ENCODE results near the gene COL21A1. TPM values are rescaled to one million over a fixed set of nuclear protein-coding genes. Genes with fewer than 3 reads are reported as not detected.

Gene COL21A1
- total and polyA plus RNA-seq, 2 of the 13 experiments (the other 11 are each of a cell fraction or from before 2014, with no cell fraction given) = 0.13 TPM; not detected in 1

GRCh38 chr6:56026455-56027180 lies 220.8 kb downstream of the COL21A1 start:
- in situ Hi-C loops (cut with HindIII; ENCODE audit: extremely low pct_ligation_motif_present, low pct_unique_long_range_greater_than_20kb) = no loop called here
- ATAC-seq = no peak

GRCh38 chr6:56025795-56026194 lies 221.6 kb downstream of the COL21A1 start:
- ATAC-seq = no peak
- BruUV-seq (replicated peaks) = no TSS peak
- H3K9ac ChIP-seq (ENCODE audit: insufficient read depth, low read depth, low read length) = no peak overlapping the region
- TF ChIP-seq RBFOX2 (IDR thresholded peaks at IDR 0.05; ENCODE audit: low read depth, low read length) (no peak), ZNF790 (CRISPR knock-in tag; IDR thresholded peaks at IDR 0.05; ENCODE audit: borderline replicate concordance) (no peak), RORA (CRISPR knock-in tag; IDR thresholded peaks at IDR 0.05) (no peak), AGO2 (optimal IDR thresholded peaks at IDR 0.05; ENCODE audit: low read depth, low read length) (no peak), FOXP1 (IDR thresholded peaks at IDR 0.05) (no peak), FOXP1 (CRISPR knock-in tag; IDR thresholded peaks at IDR 0.05) (no peak), CTCF (CRISPR knock-in tag; IDR thresholded peaks at IDR 0.05) (no peak)

More at GRCh38 chr6:56026455-56027180, 220.8 kb downstream of the COL21A1 start:
- intact Hi-C loops (cut with micrococcal nuclease; ENCODE audit: unreplicated experiment) = no loop called here
- no peak overlapping the region for H3K9ac ChIP-seq (ENCODE audit: insufficient read depth, low read depth, low read length)
- 36% methylated on average over 2 of the region's 2 CpGs for WGBS (ENCODE audit: low lambda C conversion rate)
- no peaks in the 10 kb centered on the region for H3K9me3 ChIP-seq (ENCODE audit: low read length)
- FAIRE-seq = no peak
- no peaks in the 10 kb centered on the region for H3K36me3 ChIP-seq (replicated peaks in 1 of 2; ENCODE audit: control insufficient read depth in 1 of 2, insufficient read depth in 2 of 2, low read length in 2 of 2)
- CTCF ChIA-PET (ENCODE audit: low intra/inter-chr PET ratio, low total read pairs) = no interaction called here
- POLR2A ChIA-PET = no interaction called here
- H3K27ac ChIP-seq (ENCODE audit: extremely low read length, insufficient read depth, low read length) = no peak overlapping the region
- no TSS peak for BruUV-seq (replicated peaks)
- H3K27me3 ChIP-seq (ENCODE audit: control insufficient read depth in 1 of 2, insufficient read depth in 2 of 2, low read length in 2 of 2) = no peaks in the 10 kb centered on the region
- TF ChIP-seq ZFP90 (CRISPR knock-in tag; IDR thresholded peaks at IDR 0.05; ENCODE audit: borderline replicate concordance) = no peak
- peak; percentile 90 for TF ChIP-seq MNT (IDR thresholded peaks at IDR 0.05)
- no peak for TF ChIP-seq SMARCC2 (IDR thresholded peaks at IDR 0.05)
- no peak for TF ChIP-seq ZNF816 (CRISPR knock-in tag; IDR thresholded peaks at IDR 0.05; ENCODE audit: borderline replicate concordance)
- DNase-seq (ENCODE audit: low spot score) = no peak
- H4K20me1 ChIP-seq (ENCODE audit: insufficient read depth, low read length) = no peaks in the 10 kb centered on the region
- H3K4me3 ChIP-seq (replicated peaks in 1 of 3; ENCODE audit: insufficient read depth in 1 of 3, low read depth in 2 of 3, low read length in 3 of 3) = no peak overlapping the region
- H3K79me2 ChIP-seq (ENCODE audit: insufficient read depth, low read length) = no peaks in the 10 kb centered on the region
- no peak overlapping the region for H2AFZ ChIP-seq (ENCODE audit: low read length)
- no peak overlapping the region for H3K4me2 ChIP-seq (ENCODE audit: low read depth, low read length)
- H3K4me1 ChIP-seq (ENCODE audit: insufficient read depth, low read length) = no peaks in the 10 kb centered on the region

More at GRCh38 chr6:56025795-56026194, 221.6 kb downstream of the COL21A1 start:
- Histone ChIP-seq H3K4me2 (ENCODE audit: low read depth, low read length) (no peak overlapping the region), H3K36me3 (replicated peaks in 1 of 2; ENCODE audit: control insufficient read depth in 1 of 2, insufficient read depth in 2 of 2, low read length in 2 of 2) (no peaks in the 10 kb centered on the region), H3K4me3 (replicated peaks in 1 of 3; ENCODE audit: insufficient read depth in 1 of 3, low read depth in 2 of 3, low read length in 3 of 3) (no peak overlapping the region), H3K79me2 (ENCODE audit: insufficient read depth, low read length) (no peaks in the 10 kb centered on the region), H3K27me3 (ENCODE audit: control insufficient read depth in 1 of 2, insufficient read depth in 2 of 2, low read length in 2 of 2) (no peaks in the 10 kb centered on the region), H2AFZ (ENCODE audit: low read length) (no peak overlapping the region), H3K4me1 (ENCODE audit: insufficient read depth, low read length) (no peaks in the 10 kb centered on the region), H3K27ac (ENCODE audit: extremely low read length, insufficient read depth, low read length) (no peak overlapping the region), H3K9me3 (ENCODE audit: low read length) (no peaks in the 10 kb centered on the region), H4K20me1 (ENCODE audit: insufficient read depth, low read length) (no peaks in the 10 kb centered on the region)
- ChIA-PET POLR2A (no interaction called here), CTCF (ENCODE audit: low intra/inter-chr PET ratio, low total read pairs) (no interaction called here)
- FAIRE-seq (no peak), DNase-seq (ENCODE audit: low spot score) (no peak)
- in situ Hi-C loops (cut with HindIII; ENCODE audit: extremely low pct_ligation_motif_present, low pct_unique_long_range_greater_than_20kb) = no loop called here
- intact Hi-C loops (cut with micrococcal nuclease; ENCODE audit: unreplicated experiment) = no loop called here

All from HepG2 (cell line).